Measurements from ENCODE around the gene CCDC85C. TPM values are rescaled to one million over a fixed set of nuclear protein-coding genes. Genes with fewer than 3 reads are reported as not detected.

CCDC85C gene
- total and polyA plus RNA-seq, 2 of the 4 experiments (the other 2 are of a cell fraction), result 16.0 to 19.0 TPM

GRCh38 chr14:99578541-99579101 is 25.4 kb downstream of the CCDC85C start:
- Histone ChIP-seq H3K23ac (ENCODE audit: low read depth, low read length) (peak overlapping the region; percentile 13; the same call in 1 of the 2 replicates), H3K27ac (ENCODE audit: insufficient read depth, low read length) (peak overlapping the region; percentile 48; the same call in 1 of the 2 replicates), H3K9ac (ENCODE audit: low read depth, low read length) (no peak overlapping the region), H2BK20ac (ENCODE audit: low read depth, low read length) (peak overlapping the region; percentile 75), H2AK5ac (ENCODE audit: low read depth, low read length) (peak overlapping the region; percentile 96), H3K9me1 (ENCODE audit: insufficient read depth, low read length) (peaks cover 58% of the 10 kb centered on the region), H4K8ac (ENCODE audit: low read depth in 2 of 2, low read length in 2 of 2) (peak overlapping the region; percentile 58 to 67), H4K91ac (ENCODE audit: insufficient read depth, low read depth, low read length) (peak overlapping the region; percentile 97), H3K4ac (ENCODE audit: low read depth, low read length) (peak overlapping the region; percentile 89), H4K20me1 (ENCODE audit: insufficient read depth, low read length) (peaks cover 23% of the 10 kb centered on the region), H2BK120ac (ENCODE audit: low read depth, low read length) (peak overlapping the region; percentile 88), H4K5ac (ENCODE audit: low read depth, low read length) (no peak overlapping the region; the same call in 1 of the 2 replicates), H2AFZ (replicated peaks; ENCODE audit: low read length, poor library complexity) (no peak overlapping the region), H2BK15ac (ENCODE audit: low read depth, low read length) (peak overlapping the region; percentile 75), H2AK9ac (replicated peaks; ENCODE audit: low read depth, low read length, poor library complexity) (no peak overlapping the region), H2BK5ac (ENCODE audit: low read depth, low read length, poor library complexity, severe bottlenecking) (peak overlapping the region; percentile 87), H3K18ac (ENCODE audit: low read depth, low read length) (peak overlapping the region; percentile 22; the same call in 1 of the 2 replicates), H3K4me2 (ENCODE audit: low read depth, low read length) (peak overlapping the region; percentile 19; the same call in 1 of the 2 replicates), H3K56ac (ENCODE audit: extremely low read depth, insufficient read depth, low read length) (no peak overlapping the region), H3K4me3 (ENCODE audit: insufficient read depth, low read depth, low read length) (no peak overlapping the region), H3K9me3 (ENCODE audit: control insufficient read depth, insufficient read depth, low read length) (no peaks in the 10 kb centered on the region), H3K27me3 (ENCODE audit: control insufficient read depth, insufficient read depth, low read length) (no peaks in the 10 kb centered on the region), H3K36me3 (ENCODE audit: control insufficient read depth, insufficient read depth, low read length) (no peaks in the 10 kb centered on the region), H3K14ac (replicated peaks; ENCODE audit: low read depth, low read length) (peak overlapping the region; percentile 69), H3K79me1 (ENCODE audit: low read depth in 1 of 2, low read length in 2 of 2) (peaks cover 50 to 93% of the 10 kb centered on the region in 2 experiments), H3K4me1 (ENCODE audit: control insufficient read depth, insufficient read depth, low read length) (peaks cover 69% of the 10 kb centered on the region)
- TF ChIP-seq RCOR1 (IDR thresholded peaks at IDR 0.05; ENCODE audit: insufficient replicate concordance, low read length) (no peak), BHLHE40 (IDR thresholded peaks at IDR 0.05; ENCODE audit: low read depth, low read length) (peak; percentile 31; the same call in 1 of the 2 replicates)
- no TSS peak for BruUV-seq (replicated peaks)
- in situ Hi-C loops (cut with MboI; ENCODE audit: low sequenced_read_pairs) (no loop called here), intact Hi-C loops (cut with micrococcal nuclease) (no loop called here), dilution Hi-C loops (cut with HindIII; ENCODE audit: low sequenced_read_pairs, unreplicated experiment) (no loop called here)
- no CpG with 5 or more reads among the region's 12 CpGs for WGBS, 2 experiments (ENCODE audit: extremely low coverage in 2 of 2, insufficient read length in 1 of 2)
- ATAC-seq (ENCODE audit: low read depth), result no peak
- CTCF ChIA-PET, result no interaction called here
- POLR2A ChIA-PET (ENCODE audit: unreplicated experiment), result no interaction called here
- no peak for DNase-seq
